SIG-M5 (cell line): ENCODE data around the gene CMTM3.

ENCODE experiments used
- DNase-seq: peaks from one replicate; lab custom pipeline; 2025; lab: John Stamatoyannopoulos, UW

CMTM3 gene

GRCh38 chr16:66662445-66663194 is 58.1 kb downstream of the CMTM3 start:
- DNase-seq, result no peak
